ENCODE data around the gene EIF3J. TPM values are rescaled to one million over a fixed set of nuclear protein-coding genes. Genes with fewer than 3 reads are reported as not detected.
"Not testable (repeated sequence)": the region's sequence is repeated elsewhere in the genome, so short reads cannot be mapped to it uniquely, and the experiment has no call there.

Gene EIF3J
- total RNA-seq, 1 donor from 2014 or later = 59.5 TPM

GRCh38 chr15:44525018-44525417 lies 11.9 kb upstream of the EIF3J start:
- no peaks in the 10 kb centered on the region for H3K27me3 Mint-ChIP-seq (ENCODE audit: unreplicated experiment)
- no peak for TF ChIP-seq CTCF (IDR thresholded peaks at IDR 0.05; ENCODE audit: partially characterized antibody, unreplicated experiment)
- H3K4me1 Mint-ChIP-seq (ENCODE audit: low read depth, unreplicated experiment) = peaks cover 2% of the 10 kb centered on the region
- H3K4me3 Mint-ChIP-seq (ENCODE audit: unreplicated experiment) = no peak overlapping the region
- DNase-seq = no peak
- no peak overlapping the region for H3K27ac Mint-ChIP-seq (ENCODE audit: unreplicated experiment)
- H3K9me3 Mint-ChIP-seq (ENCODE audit: unreplicated experiment) = no peaks in the 10 kb centered on the region
- no peaks in the 10 kb centered on the region for H3K36me3 Mint-ChIP-seq (ENCODE audit: unreplicated experiment)

GRCh38 chr15:44527241-44527640 lies 9.7 kb upstream of the EIF3J start:
- no peaks in the 10 kb centered on the region for H3K9me3 Mint-ChIP-seq (ENCODE audit: unreplicated experiment)
- no peak overlapping the region for H3K4me3 Mint-ChIP-seq (ENCODE audit: unreplicated experiment)
- H3K4me1 Mint-ChIP-seq (ENCODE audit: low read depth, unreplicated experiment) = peaks cover 2% of the 10 kb centered on the region
- H3K27me3 Mint-ChIP-seq (ENCODE audit: unreplicated experiment) = no peaks in the 10 kb centered on the region
- no peak overlapping the region for H3K27ac Mint-ChIP-seq (ENCODE audit: unreplicated experiment)
- no peak for TF ChIP-seq CTCF (IDR thresholded peaks at IDR 0.05; ENCODE audit: partially characterized antibody, unreplicated experiment)
- DNase-seq = no peak
- no peaks in the 10 kb centered on the region for H3K36me3 Mint-ChIP-seq (ENCODE audit: unreplicated experiment)

GRCh38 chr15:44529864-44530604 lies 6.9 kb upstream of the EIF3J start:
- H3K4me1 Mint-ChIP-seq (ENCODE audit: low read depth, unreplicated experiment) = peaks cover 2% of the 10 kb centered on the region
- no peak for TF ChIP-seq CTCF (IDR thresholded peaks at IDR 0.05; ENCODE audit: partially characterized antibody, unreplicated experiment)
- no peaks in the 10 kb centered on the region for H3K36me3 Mint-ChIP-seq (ENCODE audit: unreplicated experiment)
- no peak overlapping the region for H3K4me3 Mint-ChIP-seq (ENCODE audit: unreplicated experiment)
- H3K27ac Mint-ChIP-seq (ENCODE audit: unreplicated experiment) = peak overlapping the region; percentile 2
- H3K9me3 Mint-ChIP-seq (ENCODE audit: unreplicated experiment) = no peaks in the 10 kb centered on the region
- no peaks in the 10 kb centered on the region for H3K27me3 Mint-ChIP-seq (ENCODE audit: unreplicated experiment)
- DNase-seq = no peak

GRCh38 chr15:44530653-44531052 lies 6.3 kb upstream of the EIF3J start:
- Mint-ChIP-seq H3K4me1 (ENCODE audit: low read depth, unreplicated experiment) (peaks cover 4% of the 10 kb centered on the region), H3K36me3 (ENCODE audit: unreplicated experiment) (no peaks in the 10 kb centered on the region), H3K4me3 (ENCODE audit: unreplicated experiment) (no peak overlapping the region), H3K27me3 (ENCODE audit: unreplicated experiment) (no peaks in the 10 kb centered on the region), H3K9me3 (ENCODE audit: unreplicated experiment) (no peaks in the 10 kb centered on the region), H3K27ac (ENCODE audit: unreplicated experiment) (no peak overlapping the region)
- no peak for TF ChIP-seq CTCF (IDR thresholded peaks at IDR 0.05; ENCODE audit: partially characterized antibody, unreplicated experiment)
- DNase-seq = no peak

GRCh38 chr15:44532275-44532674 lies 4.7 kb upstream of the EIF3J start:
- H3K4me1 Mint-ChIP-seq (ENCODE audit: low read depth, unreplicated experiment); H3K9me3 Mint-ChIP-seq (ENCODE audit: unreplicated experiment); H3K4me3 Mint-ChIP-seq (ENCODE audit: unreplicated experiment); H3K36me3 Mint-ChIP-seq (ENCODE audit: unreplicated experiment); H3K27me3 Mint-ChIP-seq (ENCODE audit: unreplicated experiment); DNase-seq; H3K27ac Mint-ChIP-seq (ENCODE audit: unreplicated experiment): not testable (repeated sequence)
